Immature natural killer cell (primary cell): Measurements from ENCODE around the gene MTHFR. TPM values are rescaled to one million over a fixed set of nuclear protein-coding genes. Genes with fewer than 3 reads are reported as not detected.
"Not testable (repeated sequence)": the region's sequence is repeated elsewhere in the genome, so short reads cannot be mapped to it uniquely, and the experiment has no call there.

ENCODE experiments used
- DNase-seq, 3 donors: peaks; one replicate each; pipeline ENCODE4 v3.0.0; 2022; ENCODE audit warnings: mixed read lengths in 1 of 3
- H3K27ac Mint-ChIP-seq, 6 donors: one replicate each; pipeline ENCODE4 v1.8.0; 2020; ENCODE audit warnings: mixed read lengths in 6 of 6, mild to moderate bottlenecking in 5 of 6, inconsistent platforms in 4 of 6, moderate library complexity in 3 of 6
- H3K27me3 Mint-ChIP-seq, 3 donors: one replicate each; pipeline ENCODE4 v1.8.0; 2020 to 2021; ENCODE audit warnings: low read depth in 3 of 3, mild to moderate bottlenecking in 3 of 3, mixed read lengths in 3 of 3, moderate library complexity in 3 of 3, inconsistent platforms in 1 of 3
- H3K36me3 Mint-ChIP-seq, 3 donors: one replicate each; pipeline ENCODE4 v1.8.0; 2020; ENCODE audit warnings: mixed read lengths in 3 of 3, inconsistent platforms in 2 of 3, mild to moderate bottlenecking in 2 of 3
- H3K4me1 Mint-ChIP-seq, 2 donors: one replicate each; pipeline ENCODE4 v1.8.0; 2020; ENCODE audit warnings: inconsistent platforms in 2 of 2, mild to moderate bottlenecking in 2 of 2, mixed read lengths in 2 of 2, moderate library complexity in 1 of 2
- H3K4me3 Mint-ChIP-seq, 5 donors: one replicate each; pipeline ENCODE4 v1.8.0; 2020; ENCODE audit warnings: mild to moderate bottlenecking in 5 of 5, mixed read lengths in 5 of 5, inconsistent platforms in 3 of 5, moderate library complexity in 3 of 5
- H3K9me3 Mint-ChIP-seq, 6 donors: one replicate each; pipeline ENCODE4 v1.8.0; 2020; ENCODE audit warnings: mild to moderate bottlenecking in 6 of 6, mixed read lengths in 6 of 6, inconsistent platforms in 4 of 6, moderate library complexity in 3 of 6
- polyA plus RNA-seq, 3 donors: library from polyadenylated mRNA; unstranded; fragments of 300-500 nt; fragmentation: Illumina TruSeq; gene quantifications; one replicate each; pipeline ENCODE4 v1.2.3, GENCODE V29; 2021

Gene MTHFR
- polyA plus RNA-seq, 3 donors from 2014 or later: 5.0 to 15.2 (median 7.6) TPM

DNA sequence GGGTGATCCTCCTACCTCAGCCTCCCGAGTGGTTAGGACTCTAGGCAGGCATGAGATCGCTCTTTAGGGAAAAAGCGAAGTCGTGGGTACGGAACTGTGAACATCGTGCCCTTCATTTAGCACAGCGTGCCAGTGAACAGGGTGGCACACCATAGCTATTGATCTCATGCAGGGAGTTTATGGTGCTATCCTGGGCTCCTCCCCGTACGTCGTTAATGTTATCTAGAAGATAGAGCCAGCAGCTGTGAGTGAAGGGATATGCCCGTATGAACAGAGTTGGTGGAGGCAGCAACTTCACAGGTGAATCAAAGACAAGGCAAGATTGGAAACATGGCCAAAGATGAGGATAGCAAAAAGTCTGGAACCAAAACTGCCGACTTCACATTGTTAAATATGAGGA is 11.4 kb upstream of the MTHFR start:
- DNase-seq: no peak
- Mint-ChIP-seq H3K4me3 (no peak overlapping the region), H3K27ac (no peak overlapping the region), H3K9me3 (no peaks in the 10 kb centered on the region), H3K36me3 (peaks cover 25 to 36% (median 27%) of the 10 kb centered on the region in 3 donors), H3K4me1 (peaks cover 0 to 3% of the 10 kb centered on the region in 2 donors), H3K27me3 (no peaks in the 10 kb centered on the region)

DNA sequence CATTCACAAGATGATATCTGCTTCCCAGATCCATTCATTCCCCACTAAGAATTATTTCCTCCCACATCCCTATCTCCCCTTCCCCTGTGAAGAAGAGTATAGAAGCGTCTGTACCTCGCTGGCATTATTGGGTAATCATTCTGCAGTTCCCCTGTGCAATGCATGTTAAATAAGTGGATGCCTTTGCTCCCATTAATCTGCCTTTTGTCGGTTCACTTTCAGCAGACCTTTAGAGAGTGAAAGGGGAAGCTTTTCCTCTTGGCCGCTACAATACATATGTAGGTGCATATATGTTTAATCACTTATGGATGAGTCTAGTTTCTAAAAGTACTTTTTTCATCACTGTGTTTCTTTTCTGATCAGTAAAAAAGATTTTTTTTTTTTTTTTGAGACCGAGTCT is 7.3 kb upstream of the MTHFR start:
- Mint-ChIP-seq H3K4me3 (no peak overlapping the region), H3K27ac (no peak overlapping the region), H3K9me3 (no peaks in the 10 kb centered on the region), H3K27me3 (no peaks in the 10 kb centered on the region), H3K4me1 (peaks cover 7 to 10% of the 10 kb centered on the region in 2 donors), H3K36me3 (peaks cover 8 to 31% (median 14%) of the 10 kb centered on the region in 3 donors)
- DNase-seq: no peak

DNA sequence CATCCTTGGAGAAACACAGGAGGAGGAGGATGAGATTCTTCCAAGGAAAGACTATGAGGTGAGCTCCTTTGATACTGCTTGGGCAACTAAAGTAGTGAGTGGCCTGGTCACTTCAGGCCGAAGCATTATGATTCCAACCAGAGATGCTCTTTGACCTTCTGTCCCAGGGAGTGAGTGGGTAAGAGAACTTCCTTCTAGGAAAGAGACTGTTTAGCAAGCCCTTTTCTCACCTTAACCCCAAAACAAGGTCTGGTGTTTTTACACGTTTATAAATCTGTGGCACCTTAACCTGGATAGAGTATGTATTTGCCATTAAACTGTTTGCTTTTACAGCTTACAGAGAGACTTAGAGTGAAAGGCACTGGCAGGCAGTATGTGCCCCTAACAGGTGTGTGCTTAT is 1.4 kb upstream of the MTHFR start:
- Mint-ChIP-seq H3K27ac (peak overlapping the region; percentile 97 to 100 (median 98)), H3K4me1 (peaks cover 57 to 59% of the 10 kb centered on the region in 2 donors), H3K27me3 (peaks cover 0 to 14% (median 7%) of the 10 kb centered on the region in 3 donors), H3K9me3 (no peaks in the 10 kb centered on the region), H3K4me3 (peak overlapping the region; percentile 50 to 100 (median 97)), H3K36me3 (peaks cover 0 to 9% (median 4%) of the 10 kb centered on the region in 3 donors)
- DNase-seq: no peak

DNA sequence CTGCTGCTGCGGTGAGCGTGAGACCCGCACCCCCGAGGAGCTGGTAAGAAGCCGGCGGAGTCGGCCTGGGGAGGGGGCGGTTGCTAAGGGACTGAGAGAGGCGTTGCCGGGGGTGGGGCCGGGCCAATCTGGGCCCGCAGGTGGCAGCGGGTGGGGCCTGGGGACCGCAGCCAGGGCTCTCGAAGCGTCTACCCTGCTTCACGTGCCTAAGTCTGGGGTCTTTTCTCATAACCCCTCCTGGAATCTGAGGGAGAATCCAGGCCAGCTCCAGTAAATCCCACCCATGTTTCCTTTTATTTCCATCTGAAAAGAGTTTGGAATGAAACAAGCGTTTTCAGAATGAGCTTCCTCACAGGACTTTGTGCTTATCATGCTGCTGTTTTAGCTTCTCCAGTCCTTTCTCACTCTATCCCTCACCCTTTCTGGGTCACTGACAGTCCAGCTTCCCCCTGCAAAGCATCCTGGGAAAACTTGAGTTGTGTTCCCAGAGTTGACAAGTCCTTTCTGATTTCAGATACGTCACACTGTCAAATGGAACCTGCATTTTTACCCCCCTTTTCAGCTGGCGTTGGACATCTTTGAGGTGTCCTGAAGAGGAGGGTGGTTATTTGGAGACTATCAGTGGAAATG is 658 bp upstream of the MTHFR start:
- peaks cover 65 to 66% of the 10 kb centered on the region in 2 donors for H3K4me1 Mint-ChIP-seq
- peaks cover 0 to 14% (median 7%) of the 10 kb centered on the region in 3 donors for H3K27me3 Mint-ChIP-seq
- H3K4me3 Mint-ChIP-seq: peak overlapping the region; percentile 97 to 100 (median 98)
- DNase-seq: no peak
- H3K27ac Mint-ChIP-seq: peak overlapping the region; percentile 97 to 100 (median 98)
- H3K9me3 Mint-ChIP-seq: no peaks in the 10 kb centered on the region
- H3K36me3 Mint-ChIP-seq: peaks cover 0 to 4% (median 0%) of the 10 kb centered on the region in 3 donors

DNA sequence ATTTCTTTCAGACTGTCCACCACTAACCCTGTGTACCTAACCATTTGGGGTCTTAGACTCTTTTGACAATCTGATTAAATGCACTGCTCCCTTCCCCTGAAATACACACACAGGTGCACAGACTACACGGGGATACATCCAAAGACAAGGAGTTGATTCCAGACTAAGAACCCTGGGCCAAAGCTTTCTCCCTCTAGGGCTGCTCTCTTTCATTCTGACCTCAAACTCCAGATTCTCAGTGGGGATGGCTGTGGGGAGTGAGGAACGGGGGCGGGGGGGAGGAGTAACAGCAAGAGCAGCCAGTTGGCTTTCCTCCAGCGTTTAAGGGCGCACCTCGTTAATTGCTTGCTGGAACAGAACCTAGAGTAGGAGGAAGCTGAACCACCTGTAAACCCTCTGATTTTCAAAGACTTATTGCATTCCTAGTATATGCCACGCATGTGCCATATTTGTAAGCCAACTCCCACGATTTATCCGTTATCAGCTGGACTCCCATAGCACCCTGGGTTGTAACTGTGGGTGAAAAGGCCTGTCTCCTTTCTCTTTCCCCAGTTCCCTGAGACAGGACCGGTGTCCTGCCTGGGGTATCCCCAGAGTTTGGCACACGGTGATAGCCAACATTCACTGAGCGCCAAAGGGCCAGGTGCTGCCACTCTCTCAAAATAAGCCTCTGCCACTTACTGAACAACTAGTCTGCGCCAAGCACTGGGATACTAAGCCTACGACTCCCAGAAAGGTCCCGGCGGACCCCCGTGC is 920 bp downstream of the MTHFR start:
- Mint-ChIP-seq H3K27ac (peak overlapping the region; percentile 86 to 99 (median 98)), H3K9me3 (no peaks in the 10 kb centered on the region), H3K27me3 (peaks cover 0 to 14% (median 7%) of the 10 kb centered on the region in 3 donors), H3K4me3 (peak overlapping the region; percentile 97 to 100 (median 98)), H3K4me1 (peaks cover 71 to 74% of the 10 kb centered on the region in 2 donors), H3K36me3 (peaks cover 0 to 13% (median 0%) of the 10 kb centered on the region in 3 donors)
- no peak for DNase-seq

DNA sequence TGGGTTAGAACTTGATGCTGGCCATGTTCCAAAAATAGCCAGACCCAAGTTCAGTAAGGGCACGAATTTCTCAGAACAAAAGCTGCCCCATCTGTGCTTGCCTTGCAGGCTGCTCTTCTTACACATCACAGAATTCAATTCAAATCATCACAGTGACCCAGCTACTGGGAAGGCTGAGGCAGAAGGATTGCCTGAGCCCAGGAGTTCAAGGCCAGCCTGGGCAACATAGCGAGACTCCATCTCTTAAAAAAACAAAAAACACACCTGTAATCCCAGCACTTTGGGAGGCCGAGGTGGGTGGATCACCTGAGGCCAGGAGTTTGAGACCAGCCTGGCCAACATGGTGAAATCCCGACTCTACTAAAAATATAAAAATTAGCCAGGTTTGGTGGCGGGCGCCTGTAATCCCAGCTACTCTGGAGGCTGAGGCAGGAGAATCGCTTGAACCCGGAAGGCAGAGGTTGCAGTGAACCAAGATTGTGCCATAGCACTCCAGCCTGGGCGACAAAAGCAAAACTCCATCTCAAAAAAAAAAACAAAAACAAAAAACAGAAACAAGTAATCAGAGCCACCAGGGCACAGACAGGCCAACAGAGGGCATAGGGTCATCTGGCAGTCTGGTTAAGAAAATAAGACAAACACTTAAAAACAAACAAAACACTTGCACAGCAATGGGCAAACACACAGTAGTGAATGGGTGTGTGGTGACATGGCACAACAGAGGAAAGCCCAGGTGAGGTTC is 1.7 kb downstream of the MTHFR start:
- Mint-ChIP-seq H3K36me3 (peaks cover 0 to 13% (median 0%) of the 10 kb centered on the region in 3 donors), H3K4me3 (peak overlapping the region; percentile 97 to 100 (median 98)), H3K27me3 (peaks cover 0 to 14% (median 7%) of the 10 kb centered on the region in 3 donors), H3K27ac (peak overlapping the region; percentile 86 to 99 (median 98)), H3K4me1 (peaks cover 71 to 72% of the 10 kb centered on the region in 2 donors)
- DNase-seq, H3K9me3 Mint-ChIP-seq: not testable (repeated sequence)

DNA sequence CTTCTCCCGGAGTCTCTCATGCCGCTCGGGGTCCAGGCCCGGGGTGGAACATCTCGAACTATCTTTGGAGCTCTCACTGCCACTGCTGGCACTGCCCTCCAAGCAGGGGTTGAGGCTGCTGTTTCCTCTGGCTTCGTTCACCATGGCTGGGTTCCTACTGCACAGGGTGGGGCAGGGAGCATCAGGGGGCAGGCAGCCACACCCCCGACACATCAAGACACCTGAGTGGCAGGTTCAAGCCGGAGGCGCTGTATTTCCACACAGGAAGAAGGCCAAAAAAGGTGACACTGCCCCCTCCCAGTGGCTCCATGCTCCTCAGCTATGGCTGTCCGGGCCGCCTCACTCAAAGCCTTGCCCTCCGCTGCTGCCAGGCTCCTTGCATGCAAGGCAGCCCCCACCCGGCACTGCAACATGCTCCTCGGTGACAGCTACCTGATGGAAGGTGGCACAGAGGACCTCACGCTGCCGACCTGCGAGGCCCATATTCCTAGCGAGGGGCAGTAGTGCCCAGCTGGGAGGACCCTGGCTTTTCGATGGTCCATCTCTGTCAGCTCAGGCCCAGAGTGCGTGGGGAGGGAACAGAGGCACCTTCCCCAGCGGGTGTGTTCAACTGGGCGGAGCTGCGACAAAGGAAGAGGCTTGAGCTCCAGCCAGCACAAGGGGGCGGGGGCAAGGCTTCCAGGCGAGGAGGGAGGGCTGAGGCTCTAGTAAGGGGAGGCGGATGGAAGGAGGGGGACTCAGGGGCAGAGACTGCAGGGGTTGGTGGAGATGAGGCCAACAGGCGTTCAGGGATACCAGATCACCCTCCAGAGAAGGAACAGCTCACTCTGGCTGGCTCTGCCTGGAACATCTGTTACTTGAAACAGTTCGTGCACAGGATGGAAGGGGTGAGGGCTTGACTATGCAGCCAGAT is 2.5 kb downstream of the MTHFR start:
- DNase-seq: peak; percentile 76 to 79 (median 78)
- Mint-ChIP-seq H3K27me3 (peaks cover 0 to 14% (median 7%) of the 10 kb centered on the region in 3 donors), H3K4me1 (peaks cover 66 to 70% of the 10 kb centered on the region in 2 donors), H3K36me3 (peaks cover 0 to 13% (median 0%) of the 10 kb centered on the region in 3 donors), H3K4me3 (peak overlapping the region; percentile 91 to 100 (median 97)), H3K9me3 (no peaks in the 10 kb centered on the region), H3K27ac (peak overlapping the region; percentile 91 to 99 (median 94))

DNA sequence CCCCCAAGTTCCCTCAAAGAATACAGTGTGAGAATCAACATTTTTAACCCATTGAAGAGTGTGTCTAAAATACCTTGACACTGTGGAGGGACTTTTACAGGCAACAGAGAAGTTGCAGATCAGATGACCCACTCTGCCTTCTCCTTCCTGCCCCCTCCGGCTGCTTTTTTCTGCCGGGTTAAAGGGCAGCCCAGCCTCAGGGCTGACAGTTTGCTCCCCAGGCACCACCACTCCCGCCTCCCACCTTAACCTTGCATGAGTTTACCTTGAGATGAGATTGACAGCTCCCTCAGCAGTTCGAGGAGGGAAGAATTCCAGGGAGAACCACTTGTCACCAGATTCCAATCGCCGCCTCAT is 3.2 kb downstream of the MTHFR start:
- peak in 1 of 3 donors; percentile 20 for DNase-seq
- Mint-ChIP-seq H3K27me3 (peaks cover 0 to 14% (median 7%) of the 10 kb centered on the region in 3 donors), H3K27ac (peak overlapping the region; percentile 84 to 99 (median 92)), H3K4me3 (peak overlapping the region; percentile 91 to 100 (median 97)), H3K4me1 (peaks cover 60 to 64% of the 10 kb centered on the region in 2 donors), H3K36me3 (peaks cover 0 to 13% (median 0%) of the 10 kb centered on the region in 3 donors), H3K9me3 (no peaks in the 10 kb centered on the region)

DNA sequence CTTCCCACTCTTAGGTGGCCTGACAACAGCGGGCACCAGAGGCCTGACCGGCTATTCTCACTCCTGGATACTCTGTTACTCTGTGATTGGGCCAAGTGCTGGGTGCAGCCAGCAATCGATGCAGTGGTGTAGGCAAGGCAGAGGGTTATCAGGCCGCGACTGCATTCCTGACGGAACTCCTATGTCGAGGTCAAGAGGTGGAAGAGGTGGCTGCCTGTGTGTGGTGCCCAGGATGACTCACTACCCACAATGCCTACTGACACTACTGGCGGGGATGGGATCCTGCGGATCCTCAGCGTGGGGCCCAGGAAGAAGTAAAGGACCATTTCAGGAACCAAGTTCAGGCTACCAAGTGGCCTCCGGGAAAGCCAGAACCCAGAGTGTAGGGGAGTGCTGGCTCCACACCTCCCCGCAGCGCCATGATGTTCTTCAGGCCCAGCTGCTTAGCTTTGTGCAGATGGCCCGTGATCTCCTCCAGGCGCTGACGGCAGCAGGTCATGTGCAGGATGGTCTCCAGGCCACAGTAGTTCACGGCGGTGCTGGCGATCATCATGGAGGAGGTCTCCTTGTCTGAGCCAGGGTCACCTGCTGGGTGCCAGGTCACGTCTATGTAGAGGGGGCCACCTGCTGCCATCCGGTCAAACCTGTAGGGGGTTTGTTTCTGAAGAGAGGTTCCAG is 4.9 kb downstream of the MTHFR start:
- Mint-ChIP-seq H3K27me3 (peaks cover 0 to 11% (median 4%) of the 10 kb centered on the region in 3 donors), H3K9me3 (no peaks in the 10 kb centered on the region), H3K36me3 (peaks cover 0 to 13% (median 0%) of the 10 kb centered on the region in 3 donors), H3K4me1 (peaks cover 43 to 48% of the 10 kb centered on the region in 2 donors), H3K4me3 (peak overlapping the region in 4 of 5 donors; percentile 22 to 94 (median 59)), H3K27ac (peak overlapping the region in 3 of 6 donors; percentile 12 to 71 (median 13))
- no peak for DNase-seq

DNA sequence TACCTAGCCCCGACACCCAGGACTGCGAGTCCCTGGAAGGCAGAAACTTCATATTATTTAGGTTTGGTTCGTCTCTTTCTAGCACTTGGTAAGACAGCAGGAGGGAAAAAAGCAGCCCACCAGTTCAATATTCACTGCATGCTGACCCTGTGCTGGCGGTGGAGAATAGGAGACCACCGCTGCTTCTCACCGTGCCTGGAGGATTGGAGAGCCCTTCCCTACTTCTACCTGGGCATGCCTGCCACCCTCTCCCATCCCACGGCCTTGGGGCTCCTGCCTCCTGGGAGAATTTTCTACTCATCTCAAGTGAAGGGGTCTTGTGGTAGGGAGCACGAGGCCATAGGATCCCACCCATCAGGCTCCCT is 5.4 kb downstream of the MTHFR start:
- Mint-ChIP-seq H3K4me1 (peaks cover 41 to 48% of the 10 kb centered on the region in 2 donors), H3K9me3 (no peaks in the 10 kb centered on the region), H3K27ac (peak overlapping the region in 1 of 6 donors; percentile 13), H3K36me3 (peaks cover 3 to 18% (median 4%) of the 10 kb centered on the region in 3 donors), H3K27me3 (peaks cover 0 to 6% (median 1%) of the 10 kb centered on the region in 3 donors), H3K4me3 (no peak overlapping the region)
- DNase-seq: no peak

DNA sequence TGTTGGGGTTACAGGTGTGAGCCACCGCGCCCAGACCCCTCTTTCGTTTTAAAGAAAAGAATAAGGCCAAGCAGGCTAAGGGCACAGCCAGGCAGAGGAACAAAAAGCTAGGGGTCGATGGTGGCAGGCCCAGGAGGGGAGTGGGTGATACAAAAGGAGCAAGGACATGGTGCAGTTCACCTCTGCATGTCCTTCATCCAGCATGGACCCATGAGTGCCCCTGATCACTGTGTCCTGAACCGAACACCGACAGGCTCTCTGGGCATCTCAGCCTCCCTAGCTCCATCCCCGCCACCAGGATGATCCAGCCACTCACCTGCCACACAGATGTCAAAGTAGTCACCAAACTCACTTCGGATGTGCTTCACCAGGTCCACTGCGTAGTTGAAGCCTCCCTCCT is 5.9 kb downstream of the MTHFR start:
- peaks cover 5 to 21% (median 6%) of the 10 kb centered on the region in 3 donors for H3K36me3 Mint-ChIP-seq

DNA sequence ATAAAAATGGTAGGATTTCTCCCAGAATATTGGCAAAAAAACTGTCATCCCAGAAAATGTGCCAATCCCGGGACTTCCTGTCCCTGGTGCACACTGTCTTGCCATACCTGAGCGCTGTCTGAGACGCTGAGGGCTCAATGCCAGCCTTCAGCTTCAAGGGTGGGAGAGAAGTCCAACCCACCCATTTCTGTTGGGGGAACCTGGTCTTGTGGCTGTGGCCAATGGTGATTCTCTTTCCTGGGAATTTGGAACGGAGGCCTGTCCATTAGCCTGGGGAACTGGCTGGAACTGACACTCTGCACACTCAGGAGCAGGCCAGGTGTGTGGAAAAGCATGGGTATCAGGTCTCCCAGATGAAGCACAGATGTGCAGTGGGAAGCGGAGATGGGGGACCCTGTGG is 6.7 kb downstream of the MTHFR start:
- peaks cover 0 to 4% (median 1%) of the 10 kb centered on the region in 3 donors for H3K27me3 Mint-ChIP-seq
- no peak overlapping the region for H3K27ac Mint-ChIP-seq
- no peaks in the 10 kb centered on the region for H3K9me3 Mint-ChIP-seq
- peaks cover 5 to 26% (median 6%) of the 10 kb centered on the region in 3 donors for H3K36me3 Mint-ChIP-seq
- H3K4me1 Mint-ChIP-seq: peaks cover 32 to 37% of the 10 kb centered on the region in 2 donors
- H3K4me3 Mint-ChIP-seq: no peak overlapping the region
- DNase-seq: no peak

More for the DNA sequence above, 5.9 kb downstream of the MTHFR start:
- Mint-ChIP-seq H3K4me1 (peaks cover 40 to 44% of the 10 kb centered on the region in 2 donors), H3K9me3 (no peaks in the 10 kb centered on the region), H3K4me3 (no peak overlapping the region), H3K27ac (peak overlapping the region in 1 of 6 donors; percentile 13), H3K27me3 (peaks cover 0 to 6% (median 1%) of the 10 kb centered on the region in 3 donors)
- DNase-seq: no peak
